CD8-positive, alpha-beta memory T cell (primary cell): ENCODE data around the gene NDUFS7. TPM values are rescaled to one million over a fixed set of nuclear protein-coding genes. Genes with fewer than 3 reads are reported as not detected.

Experiments used
- CTCF ChIA-PET: fragments of 350-600 bp; sonication (Branson Sonifier 250); formaldehyde crosslinking; loops from one replicate; lab custom pipeline; 2021; ENCODE audit warnings: antibody characterized with exemption; lab: Charles Lee
- POLR2A ChIA-PET: fragments of 350-600 bp; sonication (Branson Sonifier 250); formaldehyde crosslinking; loops from one replicate; lab custom pipeline; 2021; ENCODE audit warnings: antibody characterized with exemption; lab: Charles Lee
- DNase-seq, 5 donors: peaks; one replicate each; pipeline versions ENCODE4 v3.0.0 to v3.0.0-alpha.2; 2020 to 2022; ENCODE audit warnings: mixed read lengths in 1 of 5
- H3K27ac ChIP-seq: one replicate; pipeline ENCODE4 v1.7.0; 2013; ENCODE audit warnings: low read depth, mild to moderate bottlenecking, low read length, moderate library complexity
- H3K27me3 ChIP-seq: 2 replicates; pipeline ENCODE4 v1.7.0; 2013; ENCODE audit warnings: low read length, mild to moderate bottlenecking; ENCODE audit not compliant: insufficient read depth, poor library complexity, severe bottlenecking
- H3K36me3 ChIP-seq: 2 replicates; pipeline ENCODE4 v1.7.0; 2013; ENCODE audit warnings: mild to moderate bottlenecking, low read length, moderate library complexity; ENCODE audit not compliant: insufficient read depth
- H3K4me1 ChIP-seq: 2 replicates; pipeline ENCODE4 v1.7.0; 2013; ENCODE audit warnings: mild to moderate bottlenecking, low read length, moderate library complexity; ENCODE audit not compliant: insufficient read depth
- H3K4me3 ChIP-seq: 2 replicates; pipeline ENCODE4 v1.7.0; 2013; ENCODE audit warnings: mild to moderate bottlenecking, low read length
- H3K9me3 ChIP-seq: 2 replicates; pipeline ENCODE4 v1.7.0; 2013; ENCODE audit warnings: mild to moderate bottlenecking, low read length
- H3K27ac Mint-ChIP-seq, 8 donors: one replicate each; pipeline ENCODE4 v1.8.0; 2020 to 2021; ENCODE audit warnings: mixed read lengths in 8 of 8, mild to moderate bottlenecking in 6 of 8, inconsistent platforms in 3 of 8, moderate library complexity in 3 of 8
- H3K27me3 Mint-ChIP-seq, 2 donors: one replicate each; pipeline ENCODE4 v1.8.0; 2020 to 2021; ENCODE audit warnings: mixed read lengths in 2 of 2, mild to moderate bottlenecking in 1 of 2, moderate library complexity in 1 of 2
- H3K36me3 Mint-ChIP-seq, 3 donors: one replicate each; pipeline ENCODE4 v1.8.0; 2020 to 2021; ENCODE audit warnings: mixed read lengths in 3 of 3, inconsistent platforms in 1 of 3, mild to moderate bottlenecking in 1 of 3
- H3K4me1 Mint-ChIP-seq, 3 donors: one replicate each; pipeline ENCODE4 v1.8.0; 2020 to 2021; ENCODE audit warnings: mixed read lengths in 3 of 3, inconsistent platforms in 1 of 3, mild to moderate bottlenecking in 1 of 3
- H3K4me3 Mint-ChIP-seq, 7 donors: one replicate each; pipeline ENCODE4 v1.8.0; 2020 to 2021; ENCODE audit warnings: mixed read lengths in 7 of 7, mild to moderate bottlenecking in 6 of 7, moderate library complexity in 4 of 7, inconsistent platforms in 2 of 7
- H3K9me3 Mint-ChIP-seq, 5 donors: one replicate each; pipeline ENCODE4 v1.8.0; 2020 to 2022; ENCODE audit warnings: mixed read lengths in 5 of 5, mild to moderate bottlenecking in 3 of 5, moderate library complexity in 2 of 5, inconsistent platforms in 1 of 5
- polyA plus RNA-seq: library from polyadenylated mRNA; unstranded; fragments of 300-500 nt; fragmentation: Illumina TruSeq; gene quantifications from one replicate; pipeline ENCODE4 v1.2.3, GENCODE V29; 2021
- total RNA-seq, 2 experiments: library from RNA; stranded (reverse); gene quantifications; one replicate each; pipeline ENCODE4 v1.2.3, GENCODE V29; 2021

NDUFS7 gene
- total and polyA plus RNA-seq, 3 experiments from 2014 or later = 102 to 207 (median 104) TPM

DNA sequence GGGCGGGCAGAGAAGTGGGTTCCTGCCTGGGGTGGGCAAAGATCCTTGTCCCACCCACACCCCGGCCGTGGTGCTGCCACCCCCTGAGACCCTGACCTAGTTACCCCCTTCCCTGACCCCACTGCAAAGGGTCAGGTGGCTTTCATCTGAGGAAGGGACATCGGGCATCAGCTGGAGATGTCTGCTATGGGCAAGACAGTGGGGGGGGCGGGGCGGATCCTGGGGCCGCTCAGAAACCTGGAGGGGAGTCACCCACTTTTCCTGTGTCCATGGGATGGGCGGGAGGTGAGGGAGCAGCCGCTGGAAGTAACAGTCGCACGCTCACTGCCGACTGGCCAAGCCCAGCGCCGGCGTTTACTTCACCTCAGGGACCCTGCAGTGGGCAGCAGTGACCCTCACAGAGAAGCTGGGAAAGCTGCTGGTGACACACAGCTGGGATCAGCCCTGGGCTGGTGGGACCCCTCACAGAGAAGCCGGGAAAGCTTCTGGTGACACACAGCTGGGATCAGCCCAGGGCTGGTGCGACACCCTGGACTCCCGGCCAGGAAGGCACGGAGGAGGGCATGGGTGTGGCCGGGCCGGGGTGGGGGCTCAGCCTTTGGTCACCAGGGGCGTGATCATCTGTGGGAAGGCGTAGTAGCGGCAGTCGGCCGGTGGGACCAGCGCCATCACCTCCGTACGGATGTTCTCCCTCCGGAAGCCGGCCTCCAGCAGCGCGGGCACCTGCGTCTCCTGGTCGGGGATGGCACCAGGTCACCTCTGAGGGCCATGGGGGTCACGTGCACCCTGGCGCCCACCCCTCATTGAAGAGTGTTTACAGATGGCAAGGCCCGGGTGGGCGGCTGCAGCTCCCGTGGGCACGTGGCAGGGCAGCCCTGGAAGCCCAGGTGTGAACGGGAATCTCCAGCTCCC, 13.3 kb downstream of the NDUFS7 start:
- Mint-ChIP-seq H3K4me1 (peaks cover 0 to 19% (median 0%) of the 10 kb centered on the region in 3 donors), H3K36me3 (peaks cover 0 to 17% (median 0%) of the 10 kb centered on the region in 3 donors), H3K27ac (no peak overlapping the region), H3K4me3 (no peak overlapping the region), H3K9me3 (no peaks in the 10 kb centered on the region), H3K27me3 (no peaks in the 10 kb centered on the region)
- H3K9me3 ChIP-seq = no peaks in the 10 kb centered on the region
- ChIA-PET POLR2A (no interaction called here), CTCF (no interaction called here)
- H3K4me3 ChIP-seq = no peak overlapping the region
- H3K36me3 ChIP-seq = no peaks in the 10 kb centered on the region
- no peak for DNase-seq
- H3K27ac ChIP-seq = no peak overlapping the region
- H3K4me1 ChIP-seq = peaks cover 18% of the 10 kb centered on the region
- no peaks in the 10 kb centered on the region for H3K27me3 ChIP-seq

DNA sequence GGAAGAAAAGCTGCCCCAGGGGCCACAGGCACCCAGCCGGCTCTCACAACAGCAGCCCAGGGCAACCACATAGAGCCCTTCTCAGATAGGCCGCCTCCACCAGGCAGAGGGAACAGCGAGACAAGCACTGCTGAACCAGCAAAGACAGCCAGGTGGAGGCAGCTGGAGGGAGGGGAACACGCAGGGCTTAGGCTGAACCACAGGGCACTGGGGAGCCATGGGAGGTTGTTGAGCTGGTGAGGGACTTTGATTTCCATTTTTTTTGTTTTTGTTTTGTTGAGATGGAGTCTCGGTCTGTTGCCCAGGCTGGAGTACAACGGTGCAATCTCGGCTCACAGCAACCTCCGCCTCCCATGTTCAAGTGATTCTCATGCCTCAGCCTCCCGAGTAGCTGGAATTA, 14.1 kb downstream of the NDUFS7 start:
- Mint-ChIP-seq H3K4me1 (peaks cover 0 to 24% (median 4%) of the 10 kb centered on the region in 3 donors), H3K36me3 (peaks cover 0 to 10% (median 0%) of the 10 kb centered on the region in 3 donors), H3K9me3 (no peaks in the 10 kb centered on the region), H3K4me3 (no peak overlapping the region), H3K27me3 (peaks cover 4% of the 10 kb centered on the region in 2 donors), H3K27ac (no peak overlapping the region)
- no peak overlapping the region for H3K4me3 ChIP-seq
- DNase-seq = no peak
- H3K36me3 ChIP-seq = no peaks in the 10 kb centered on the region
- ChIA-PET POLR2A (no interaction called here), CTCF (no interaction called here)
- H3K27me3 ChIP-seq = no peaks in the 10 kb centered on the region
- H3K27ac ChIP-seq = no peak overlapping the region
- H3K4me1 ChIP-seq = peaks cover 23% of the 10 kb centered on the region
- H3K9me3 ChIP-seq = no peaks in the 10 kb centered on the region

GRCh38 chr19:1399079-1399478, 15.4 kb downstream of the NDUFS7 start:
- no peak overlapping the region for H3K4me3 Mint-ChIP-seq
- CTCF ChIA-PET = no interaction called here

GRCh38 chr19:1399745-1400144, 16.0 kb downstream of the NDUFS7 start:
- peaks cover 0 to 25% (median 4%) of the 10 kb centered on the region in 3 donors for H3K4me1 Mint-ChIP-seq
- DNase-seq = no peak
- no peak overlapping the region for H3K27ac ChIP-seq
- peak overlapping the region in 1 of 7 donors; percentile 13 for H3K4me3 Mint-ChIP-seq
- no peaks in the 10 kb centered on the region for H3K36me3 ChIP-seq
- H3K9me3 ChIP-seq = no peaks in the 10 kb centered on the region
- no peaks in the 10 kb centered on the region for H3K9me3 Mint-ChIP-seq
- H3K27me3 Mint-ChIP-seq = peaks cover 5 to 8% of the 10 kb centered on the region in 2 donors
- POLR2A ChIA-PET = no interaction called here
- H3K36me3 Mint-ChIP-seq = no peaks in the 10 kb centered on the region
- peaks cover 23% of the 10 kb centered on the region for H3K4me1 ChIP-seq
- H3K27ac Mint-ChIP-seq = no peak overlapping the region
- CTCF ChIA-PET = no interaction called here
- H3K27me3 ChIP-seq = no peaks in the 10 kb centered on the region
- no peak overlapping the region for H3K4me3 ChIP-seq

More at GRCh38 chr19:1399079-1399478, 15.4 kb downstream of the NDUFS7 start:
- Mint-ChIP-seq H3K27me3 (peaks cover 5 to 8% of the 10 kb centered on the region in 2 donors), H3K4me1 (peaks cover 0 to 25% (median 4%) of the 10 kb centered on the region in 3 donors), H3K9me3 (no peaks in the 10 kb centered on the region), H3K27ac (peak overlapping the region in 1 of 8 donors; percentile 92), H3K36me3 (peaks cover 0 to 1% (median 0%) of the 10 kb centered on the region in 3 donors)
- POLR2A ChIA-PET = no interaction called here
- Histone ChIP-seq H3K4me3 (no peak overlapping the region), H3K27ac (no peak overlapping the region), H3K9me3 (no peaks in the 10 kb centered on the region), H3K27me3 (no peaks in the 10 kb centered on the region), H3K36me3 (no peaks in the 10 kb centered on the region), H3K4me1 (peaks cover 23% of the 10 kb centered on the region)
- DNase-seq = no peak

DNA sequence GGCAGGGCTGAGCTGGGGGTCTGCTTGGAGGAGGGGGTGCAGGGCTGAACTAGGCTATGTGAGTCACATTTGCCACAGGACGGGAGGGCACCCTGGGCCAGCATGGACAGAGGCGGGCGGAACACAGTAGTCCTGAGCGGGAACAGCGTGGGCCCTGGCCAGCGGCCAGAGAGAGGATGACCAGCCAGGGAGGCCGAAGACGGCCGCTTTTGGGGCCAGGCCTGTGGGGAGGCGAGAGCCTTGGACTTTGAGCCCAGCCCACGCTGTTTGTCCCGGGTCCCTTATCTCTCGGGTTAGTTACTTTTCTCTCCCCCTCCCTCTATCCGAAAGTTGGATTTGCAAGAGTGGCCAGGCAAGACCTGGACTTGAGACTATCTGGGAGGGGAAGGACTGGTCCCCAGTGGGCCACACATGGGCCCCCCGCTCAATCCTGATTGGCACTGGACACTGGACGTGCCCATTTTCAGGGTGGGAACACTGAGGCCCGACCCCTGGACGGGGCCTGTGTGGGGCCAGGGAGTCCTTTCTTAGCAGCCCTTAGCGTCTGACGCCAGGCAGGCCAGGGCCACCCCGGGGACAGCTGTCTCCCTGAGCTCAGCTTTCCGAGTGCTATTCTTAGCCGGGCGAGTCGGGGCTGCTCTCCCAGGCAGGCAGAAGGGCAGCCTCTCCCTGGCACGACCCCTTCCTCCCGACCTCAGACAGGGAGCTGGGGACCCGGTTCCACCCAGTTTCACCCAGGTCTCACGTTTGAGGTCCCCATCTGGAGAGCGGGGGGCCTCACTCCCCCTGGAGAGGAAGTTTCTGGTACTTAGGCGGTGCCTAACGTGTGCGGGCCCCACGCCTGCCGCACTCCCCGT, 16.8 kb downstream of the NDUFS7 start:
- H3K4me3 ChIP-seq = peak overlapping the region; percentile 49

DNA sequence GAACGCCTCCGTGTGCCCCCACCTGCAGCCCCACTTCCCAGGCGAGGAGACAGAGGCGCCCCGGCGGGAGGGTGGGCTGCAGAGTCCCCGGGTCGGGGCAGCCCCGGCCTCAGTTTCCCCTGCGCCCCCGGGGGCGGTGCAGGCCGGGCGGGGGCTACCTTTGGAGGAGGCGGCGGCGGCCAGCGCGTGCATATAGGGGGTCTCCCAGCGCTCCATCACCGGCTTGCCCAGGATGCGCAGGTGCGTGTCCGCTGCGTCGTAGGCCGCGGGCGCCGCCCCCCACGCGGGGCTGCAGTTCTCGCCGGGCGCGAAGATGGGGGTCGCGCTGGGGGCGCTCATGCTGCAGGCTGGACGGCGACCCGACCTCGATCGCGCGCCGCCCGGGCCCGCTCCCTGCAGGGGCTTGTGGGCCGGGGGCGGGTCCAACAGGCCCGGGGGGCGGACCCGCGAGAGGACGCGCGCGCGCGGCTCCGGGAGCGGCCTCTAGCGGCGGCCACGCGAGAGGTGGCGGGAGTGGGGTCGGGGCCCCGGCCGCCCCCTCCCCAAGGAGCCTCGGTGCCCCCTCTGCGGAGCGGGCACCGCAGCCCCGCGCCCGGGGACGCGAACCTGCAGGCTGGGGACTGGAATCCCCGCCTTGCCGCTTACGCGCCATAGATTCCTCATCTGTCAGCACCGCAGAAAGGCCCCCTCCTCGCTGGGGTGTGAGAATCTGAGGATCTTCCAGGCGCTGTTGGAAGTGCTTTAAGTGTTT, 17.6 kb downstream of the NDUFS7 start, which contains the start of gene GAMT:
TSS of gene GAMT (minus strand) at position 405 of the 751 bp plus-strand sequence. CDS start at position 339, 66 bp downstream.
- POLR2A ChIA-PET = no interaction called here
- Mint-ChIP-seq H3K36me3 (no peaks in the 10 kb centered on the region), H3K4me3 (peak within 1 kb of the TSS; percentile 61 to 87 (median 71)), H3K4me1 (peaks cover under 1 to 21% (median 5%) of the 10 kb centered on the region in 3 donors), H3K27ac (no peak within 1 kb of the TSS), H3K27me3 (peaks cover 5 to 8% of the 10 kb centered on the region in 2 donors), H3K9me3 (no peaks in the 10 kb centered on the region)
- CTCF ChIA-PET = interaction anchor here (1.0 kb wide), 1 partner anchor 44 kb away, joined by 3 read pairs; no protein-coding TSS in a partner anchor
- Histone ChIP-seq H3K27ac (peak within 1 kb of the TSS; percentile 31), H3K9me3 (no peaks in the 10 kb centered on the region), H3K4me3 (peak within 1 kb of the TSS; percentile 49), H3K4me1 (peaks cover 24% of the 10 kb centered on the region), H3K36me3 (no peaks in the 10 kb centered on the region), H3K27me3 (no peaks in the 10 kb centered on the region)
- peak; percentile 38 to 69 (median 52) for DNase-seq

More for the DNA sequence above, 16.8 kb downstream of the NDUFS7 start:
- CTCF ChIA-PET = interaction anchor here (1.0 kb wide), 1 partner anchor 45 kb away, joined by 3 read pairs; no protein-coding TSS in a partner anchor
- no peaks in the 10 kb centered on the region for H3K36me3 Mint-ChIP-seq
- H3K4me1 ChIP-seq = peaks cover 23% of the 10 kb centered on the region
- peak overlapping the region; percentile 20 for H3K27ac ChIP-seq
- H3K4me1 Mint-ChIP-seq = peaks cover 0 to 25% (median 4%) of the 10 kb centered on the region in 3 donors
- no peak for DNase-seq
- no peaks in the 10 kb centered on the region for H3K27me3 ChIP-seq
- H3K9me3 ChIP-seq = no peaks in the 10 kb centered on the region
- H3K9me3 Mint-ChIP-seq = no peaks in the 10 kb centered on the region
- H3K4me3 Mint-ChIP-seq = peak overlapping the region; percentile 52 to 87 (median 67)
- peak overlapping the region in 2 of 8 donors; percentile 46 to 50 for H3K27ac Mint-ChIP-seq
- POLR2A ChIA-PET = no interaction called here
- H3K27me3 Mint-ChIP-seq = peaks cover 5 to 8% of the 10 kb centered on the region in 2 donors
- H3K36me3 ChIP-seq = no peaks in the 10 kb centered on the region

DNA sequence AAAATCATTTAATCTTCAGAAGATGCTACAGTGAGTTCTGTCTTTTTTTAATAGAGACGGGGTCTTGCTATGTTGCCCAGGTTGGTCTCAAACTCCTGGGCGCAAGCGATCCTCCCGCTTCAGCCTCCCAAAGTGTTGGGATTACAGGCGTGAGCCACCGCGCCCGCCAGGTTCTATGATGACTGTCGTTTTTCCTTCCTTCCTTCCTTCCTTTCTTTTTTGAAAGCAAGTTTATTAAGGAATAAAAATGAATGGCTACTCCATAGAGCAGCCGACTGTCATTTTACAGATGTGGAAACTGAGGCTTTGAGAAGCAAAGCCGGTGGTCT, 18.1 kb downstream of the NDUFS7 start:
- no peaks in the 10 kb centered on the region for H3K36me3 ChIP-seq
- Mint-ChIP-seq H3K4me3 (peak overlapping the region; percentile 44 to 70 (median 62)), H3K27ac (no peak overlapping the region), H3K27me3 (peaks cover 5 to 8% of the 10 kb centered on the region in 2 donors), H3K36me3 (no peaks in the 10 kb centered on the region), H3K9me3 (no peaks in the 10 kb centered on the region), H3K4me1 (peaks cover 6 to 22% (median 9%) of the 10 kb centered on the region in 3 donors)
- ChIA-PET POLR2A (no interaction called here), CTCF (no interaction called here)
- DNase-seq = no peak
- no peaks in the 10 kb centered on the region for H3K9me3 ChIP-seq
- no peaks in the 10 kb centered on the region for H3K27me3 ChIP-seq
- H3K4me3 ChIP-seq = peak overlapping the region; percentile 43
- H3K27ac ChIP-seq = peak overlapping the region; percentile 31
- H3K4me1 ChIP-seq = peaks cover 26% of the 10 kb centered on the region
